ENCODE results near the gene CBX4.

Gene CBX4

GRCh38 chr17:79830763-79831264, 8.4 kb downstream of the CBX4 start:
- no peak for TF ChIP-seq CTCF (IDR thresholded peaks at IDR 0.05; ENCODE audit: low read depth, low read length)
- no peak for DNase-seq (ENCODE audit: extremely low read depth, low read depth)

GRCh38 chr17:79830303-79830702, 8.9 kb downstream of the CBX4 start:
- no peak for DNase-seq (ENCODE audit: extremely low read depth, low read depth)

GRCh38 chr17:79829457-79829856, 9.8 kb downstream of the CBX4 start:
- no peak for TF ChIP-seq CTCF (IDR thresholded peaks at IDR 0.05; ENCODE audit: low read depth, low read length)
- DNase-seq (ENCODE audit: extremely low read depth, low read depth), result no peak

More at GRCh38 chr17:79830303-79830702, 8.9 kb downstream of the CBX4 start:
- no peak for TF ChIP-seq CTCF (IDR thresholded peaks at IDR 0.05; ENCODE audit: low read depth, low read length)

DNA sequence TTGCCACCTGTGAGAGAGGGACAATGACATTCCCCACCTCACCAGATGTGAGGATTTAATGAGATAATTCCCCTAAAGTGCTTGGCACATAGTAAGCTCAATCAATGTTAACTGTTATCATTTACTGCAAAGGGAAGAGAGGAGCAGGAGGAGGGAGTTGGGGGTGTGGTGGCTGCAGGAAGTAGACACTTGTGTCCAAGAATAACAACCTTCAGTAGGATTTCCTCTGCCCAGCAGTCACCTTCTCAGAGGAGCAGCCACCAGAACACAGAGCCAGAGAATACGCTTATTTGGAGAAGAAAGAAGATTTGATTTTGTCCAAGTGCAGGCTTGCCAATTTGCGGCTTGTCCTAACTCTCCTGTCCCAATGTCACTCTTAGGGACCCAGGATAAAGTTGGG, 10.2 kb downstream of the CBX4 start:
- no peak for TF ChIP-seq CTCF (IDR thresholded peaks at IDR 0.05; ENCODE audit: low read depth, low read length)
- no peak for DNase-seq (ENCODE audit: extremely low read depth, low read depth)

DNA sequence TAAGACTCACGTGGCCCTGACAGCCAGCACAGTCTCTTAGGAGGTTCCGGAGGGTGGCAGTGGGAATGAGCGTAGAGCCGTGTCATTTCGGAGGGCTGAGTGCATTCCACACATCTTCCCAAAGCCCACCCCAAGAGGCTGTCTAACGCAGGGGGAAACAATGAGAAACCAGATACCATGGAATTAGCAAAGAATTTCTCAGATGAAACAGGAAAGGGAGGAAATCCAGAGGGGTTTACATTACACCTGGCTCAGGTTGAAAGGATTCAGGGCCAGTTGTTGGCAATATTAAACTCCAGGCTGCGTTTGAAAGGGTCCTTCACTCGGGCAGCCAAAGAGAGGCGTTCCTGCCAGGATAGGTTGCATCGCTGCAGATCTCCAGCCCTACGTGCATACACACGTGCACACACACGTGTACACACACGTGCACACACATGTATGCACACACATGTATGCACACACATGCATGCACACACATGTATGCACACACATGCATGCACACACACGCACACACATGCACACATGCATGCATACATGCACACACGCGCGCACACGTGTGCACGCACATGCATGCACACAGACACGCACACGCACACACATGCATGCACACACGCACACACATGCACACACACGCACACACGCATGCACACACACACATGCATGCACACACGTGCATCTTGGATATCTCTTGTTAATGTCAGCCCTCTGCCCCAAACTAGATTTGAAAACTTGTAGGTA, 12.2 kb downstream of the CBX4 start:
- no peak for DNase-seq (ENCODE audit: extremely low read depth, low read depth)
- no peak for TF ChIP-seq CTCF (IDR thresholded peaks at IDR 0.05; ENCODE audit: low read depth, low read length)

DNA sequence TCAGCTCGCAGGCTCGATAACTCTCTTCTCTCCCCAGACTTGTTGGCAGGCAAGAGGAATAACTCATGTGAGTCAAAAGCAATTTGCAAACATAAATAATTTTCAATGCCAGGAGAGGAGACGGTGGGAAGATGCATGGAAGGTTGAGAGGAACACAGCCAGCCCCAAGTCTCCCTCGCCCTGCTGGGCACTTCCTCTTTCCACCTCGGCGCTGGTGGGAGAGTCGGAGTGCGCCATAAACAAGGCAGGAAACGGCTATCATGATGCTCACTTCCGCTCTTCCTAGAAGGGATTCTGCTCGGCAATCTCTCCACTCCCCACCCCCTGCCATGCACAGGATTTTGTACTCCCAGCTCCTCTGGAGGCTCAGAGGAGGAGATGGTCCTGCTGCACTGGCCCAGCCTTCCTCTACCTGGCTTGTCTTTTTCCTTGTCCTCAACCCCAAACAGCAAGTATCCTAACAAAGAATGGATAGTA, 13.0 kb downstream of the CBX4 start:
- no peak for TF ChIP-seq CTCF (IDR thresholded peaks at IDR 0.05; ENCODE audit: low read depth, low read length)
- no peak for DNase-seq (ENCODE audit: extremely low read depth, low read depth)

- no peak for DNase-seq (ENCODE audit: extremely low read depth, low read depth)
- no peak for TF ChIP-seq CTCF (IDR thresholded peaks at IDR 0.05; ENCODE audit: low read depth, low read length)
Observed at GRCh38 chr17:79825580-79825921, 13.7 kb downstream of the CBX4 start.
